Mesenchymal stem cell (in vitro differentiated cells and primary cell): Measurements from ENCODE around the gene MAT2B.

Experiments
- DNase-seq: peaks from one replicate; pipeline ENCODE4 v3.0.0-alpha.2; 2013
- H2AFZ ChIP-seq: one replicate; pipeline ENCODE4 v1.6.1; 2013; ENCODE audit warnings: low read depth, mild to moderate bottlenecking, control low read depth, inconsistent platforms, low read length, moderate library complexity
- H2AK5ac ChIP-seq: 2 replicates; pipeline ENCODE4 v1.6.1; 2013; ENCODE audit warnings: low read length, moderate library complexity, mild to moderate bottlenecking, inconsistent platforms; ENCODE audit not compliant: severe bottlenecking
- H2BK120ac ChIP-seq: one replicate; pipeline ENCODE4 v1.6.1; 2013; ENCODE audit warnings: low read depth, mild to moderate bottlenecking, inconsistent platforms, low read length, moderate library complexity
- H2BK12ac ChIP-seq, 2 experiments: one replicate each; pipeline ENCODE4 v1.6.1; 2013; ENCODE audit warnings: inconsistent platforms in 2 of 2, low read length in 2 of 2, mild to moderate bottlenecking in 2 of 2, moderate library complexity in 2 of 2, control low read depth in 1 of 2
- H2BK15ac ChIP-seq: one replicate; pipeline ENCODE4 v1.6.1; 2013; ENCODE audit warnings: mild to moderate bottlenecking, low read depth, inconsistent platforms; ENCODE audit not compliant: poor library complexity, severe bottlenecking
- H2BK5ac ChIP-seq: 2 replicates; pipeline ENCODE4 v1.6.1; 2013; ENCODE audit warnings: low read depth, mild to moderate bottlenecking, low read length, control low read depth, inconsistent platforms; ENCODE audit not compliant: poor library complexity, severe bottlenecking
- H3K14ac ChIP-seq, 2 experiments: one replicate each; pipeline ENCODE4 v1.6.1; 2013; ENCODE audit warnings: inconsistent platforms in 2 of 2, low read length in 2 of 2, control low read depth in 1 of 2, mild to moderate bottlenecking in 1 of 2, moderate library complexity in 1 of 2
- H3K18ac ChIP-seq, 2 experiments: one replicate each; pipeline ENCODE4 v1.6.1; 2013; ENCODE audit warnings: inconsistent platforms in 2 of 2, low read length in 2 of 2, control low read depth in 1 of 2, low read depth in 1 of 2, mild to moderate bottlenecking in 1 of 2
- H3K23ac ChIP-seq, 2 experiments: one replicate each; pipeline ENCODE4 v1.6.1; 2013; ENCODE audit warnings: inconsistent platforms in 2 of 2, low read length in 2 of 2, mild to moderate bottlenecking in 2 of 2, moderate library complexity in 2 of 2, control low read depth in 1 of 2
- H3K27ac ChIP-seq: 2 replicates; pipeline ENCODE4 v1.5.1; 2013; ENCODE audit warnings: mild to moderate bottlenecking, moderate library complexity, low read length, control low read depth, inconsistent platforms; ENCODE audit not compliant: poor library complexity, severe bottlenecking
- H3K27me3 ChIP-seq, 2 experiments: 2 replicates each; pipeline versions ENCODE4 v1.6.1 to v1.7.0; 2013; ENCODE audit warnings: low read length in 2 of 2, mild to moderate bottlenecking in 2 of 2, moderate library complexity in 2 of 2, control low read depth in 1 of 2, inconsistent platforms in 1 of 2; ENCODE audit not compliant: control insufficient read depth in 1 of 2, insufficient read depth in 1 of 2
- H3K36me3 ChIP-seq, 2 experiments: 2 replicates each; pipeline versions ENCODE4 v1.6.1 to v1.7.0; 2013; ENCODE audit warnings: low read length in 2 of 2, control low read depth in 1 of 2, inconsistent platforms in 1 of 2, low read depth in 1 of 2, mild to moderate bottlenecking in 1 of 2; ENCODE audit not compliant: insufficient read depth in 2 of 2, control insufficient read depth in 1 of 2
- H3K4ac ChIP-seq, 2 experiments: one replicate each; pipeline ENCODE4 v1.6.1; 2013; ENCODE audit warnings: inconsistent platforms in 2 of 2, low read length in 2 of 2, mild to moderate bottlenecking in 2 of 2, moderate library complexity in 2 of 2, control low read depth in 1 of 2, low read depth in 1 of 2
- H3K4me1 ChIP-seq: 2 replicates; pipeline ENCODE4 v1.6.1; 2013; ENCODE audit warnings: low read depth, low read length, control low read depth; ENCODE audit not compliant: control insufficient read depth, insufficient read depth
- H3K4me2 ChIP-seq: 2 replicates; pipeline ENCODE4 v1.6.1; 2013; ENCODE audit warnings: low read length, mild to moderate bottlenecking, inconsistent platforms; ENCODE audit not compliant: poor library complexity, severe bottlenecking
- H3K4me3 ChIP-seq, 2 experiments: 2 replicates each; pipeline versions ENCODE4 v1.5.1 to v1.7.0; 2013; ENCODE audit warnings: low read length in 2 of 2, mild to moderate bottlenecking in 2 of 2, control low read depth in 1 of 2, low read depth in 1 of 2; ENCODE audit not compliant: insufficient read depth in 1 of 2
- H3K79me1 ChIP-seq: replicated peaks from 2 replicates; pipeline ENCODE4 v1.6.1; 2013; ENCODE audit warnings: mild to moderate bottlenecking, control low read depth, low read length, inconsistent platforms; ENCODE audit not compliant: poor library complexity, severe bottlenecking
- H3K9ac ChIP-seq: 2 replicates; pipeline ENCODE4 v1.7.0; 2013; ENCODE audit warnings: mild to moderate bottlenecking, low read length, moderate library complexity
- H3K9me3 ChIP-seq: 2 replicates; pipeline ENCODE4 v1.7.0; 2013; ENCODE audit warnings: mild to moderate bottlenecking, low read length; ENCODE audit not compliant: control insufficient read depth
- H4K8ac ChIP-seq: one replicate; pipeline ENCODE4 v1.6.1; 2013; ENCODE audit warnings: inconsistent platforms, mild to moderate bottlenecking, low read length, moderate library complexity
- H4K91ac ChIP-seq: one replicate; pipeline ENCODE4 v1.6.1; 2013; ENCODE audit warnings: mild to moderate bottlenecking, low read length, inconsistent platforms
- WGBS: methylation state at CpG from one replicate; pipeline ENCODE4 v1.1.7; 2013; ENCODE audit warnings: mixed read lengths; 5-methylcytosine and 5-hydroxymethylcytosine counted together

MAT2B gene

GRCh38 chr5:163478982-163479271, 26.5 kb upstream of the MAT2B start:
- H3K23ac ChIP-seq = no peak overlapping the region
- H4K8ac ChIP-seq = no peak overlapping the region
- no peak overlapping the region for H3K14ac ChIP-seq
- H3K4me3 ChIP-seq = no peak overlapping the region
- WGBS = no CpG with 5 or more reads among the region's 1 CpG
- no peaks in the 10 kb centered on the region for H3K27me3 ChIP-seq
- no peak overlapping the region for H3K9ac ChIP-seq
- no peaks in the 10 kb centered on the region for H3K79me1 ChIP-seq
- no peak overlapping the region for H3K4me2 ChIP-seq
- H3K36me3 ChIP-seq = peaks cover 0 to 4% of the 10 kb centered on the region in 2 experiments
- no peak overlapping the region for H3K27ac ChIP-seq
- H2BK15ac ChIP-seq = no peak overlapping the region
- no peak overlapping the region for H2BK12ac ChIP-seq
- no peaks in the 10 kb centered on the region for H3K9me3 ChIP-seq
- H2AFZ ChIP-seq = no peak overlapping the region
- no peak overlapping the region for H3K18ac ChIP-seq
- no peak overlapping the region for H2AK5ac ChIP-seq
- H2BK5ac ChIP-seq = no peak overlapping the region
- H3K4me1 ChIP-seq = peaks cover 1% of the 10 kb centered on the region
- no peak overlapping the region for H3K4ac ChIP-seq
- H4K91ac ChIP-seq = no peak overlapping the region
- H2BK120ac ChIP-seq = no peak overlapping the region
- no peak for DNase-seq

DNA sequence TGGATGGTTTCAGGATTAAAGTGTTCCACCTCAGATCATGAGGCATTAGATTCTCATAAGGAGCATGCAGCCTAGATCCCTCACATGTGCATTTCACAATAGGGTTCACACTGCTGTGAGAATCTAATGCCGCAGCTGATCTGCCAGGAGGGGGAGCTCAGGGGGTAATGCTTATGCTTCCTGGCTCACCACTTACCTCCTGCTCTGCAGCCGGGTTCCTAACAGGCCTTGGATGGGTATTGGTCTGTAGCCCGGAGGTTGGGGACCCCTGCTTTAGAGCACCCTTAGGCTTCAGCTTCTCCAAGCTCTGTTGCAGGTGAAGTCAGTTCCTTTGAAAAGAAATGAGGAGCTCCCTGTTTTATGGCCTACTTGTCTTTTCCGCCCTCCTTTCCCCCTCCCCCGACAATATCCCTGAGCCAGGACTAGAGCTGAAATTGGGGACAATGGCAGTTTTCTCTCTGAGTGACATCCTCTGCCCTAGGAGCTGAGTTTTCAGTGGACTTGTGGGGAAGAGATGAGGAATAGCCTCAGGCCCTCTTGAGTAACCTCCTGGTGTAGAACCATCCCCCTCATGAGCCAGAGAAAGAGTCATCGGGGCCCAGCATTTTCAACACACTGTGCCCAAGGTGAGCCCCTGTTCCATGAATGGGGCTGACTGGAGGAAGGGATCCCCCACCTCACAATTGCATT, 16.2 kb upstream of the MAT2B start:
- Histone ChIP-seq H2AK5ac (no peak overlapping the region), H3K23ac (no peak overlapping the region), H4K8ac (no peak overlapping the region), H4K91ac (no peak overlapping the region), H3K18ac (no peak overlapping the region), H3K36me3 (no peaks in the 10 kb centered on the region), H3K9me3 (no peaks in the 10 kb centered on the region), H3K79me1 (peaks cover 9% of the 10 kb centered on the region), H2BK12ac (no peak overlapping the region), H3K9ac (no peak overlapping the region), H3K27ac (no peak overlapping the region), H2BK15ac (no peak overlapping the region), H3K4ac (no peak overlapping the region), H2AFZ (no peak overlapping the region), H3K14ac (no peak overlapping the region), H3K4me2 (no peak overlapping the region), H3K27me3 (no peaks in the 10 kb centered on the region), H3K4me1 (peaks cover 8% of the 10 kb centered on the region), H3K4me3 (no peak overlapping the region), H2BK120ac (no peak overlapping the region), H2BK5ac (no peak overlapping the region)
- WGBS = 81% methylated on average over 4 of the region's 6 CpGs
- DNase-seq = peak; percentile 43

DNA sequence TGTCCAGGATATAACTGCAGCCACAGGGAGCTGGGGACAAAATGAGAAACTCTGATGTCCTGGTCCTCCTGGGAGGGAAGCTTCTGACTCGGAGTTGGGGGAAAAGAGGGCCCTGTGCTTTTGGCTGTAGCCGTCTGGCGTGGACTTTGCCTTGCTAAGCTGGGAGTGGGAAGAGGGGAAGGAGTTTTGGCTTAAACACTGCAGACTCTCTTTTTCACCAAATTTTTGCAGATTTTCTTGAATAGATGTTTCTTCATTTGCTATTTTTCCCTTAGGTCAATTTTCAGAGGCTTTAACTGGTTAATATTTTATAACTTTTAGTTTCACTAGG, 15.7 kb upstream of the MAT2B start:
- H3K23ac ChIP-seq = no peak overlapping the region
- WGBS = 100% methylated on average over 1 of the region's 3 CpGs
- no peaks in the 10 kb centered on the region for H3K27me3 ChIP-seq
- no peak overlapping the region for H2BK15ac ChIP-seq
- no peaks in the 10 kb centered on the region for H3K9me3 ChIP-seq
- H3K27ac ChIP-seq = no peak overlapping the region
- no peak overlapping the region for H3K9ac ChIP-seq
- no peak overlapping the region for H2BK120ac ChIP-seq
- H3K36me3 ChIP-seq = no peaks in the 10 kb centered on the region
- no peak overlapping the region for H4K91ac ChIP-seq
- no peak overlapping the region for H3K4ac ChIP-seq
- H2BK5ac ChIP-seq = peak overlapping the region; percentile 9
- H2AFZ ChIP-seq = no peak overlapping the region
- DNase-seq = no peak
- H3K4me1 ChIP-seq = peaks cover 8% of the 10 kb centered on the region
- no peak overlapping the region for H3K14ac ChIP-seq
- no peak overlapping the region for H2BK12ac ChIP-seq
- H3K4me2 ChIP-seq = no peak overlapping the region
- peaks cover 9% of the 10 kb centered on the region for H3K79me1 ChIP-seq
- no peak overlapping the region for H3K4me3 ChIP-seq
- H4K8ac ChIP-seq = no peak overlapping the region
- H3K18ac ChIP-seq = no peak overlapping the region
- no peak overlapping the region for H2AK5ac ChIP-seq

- Histone ChIP-seq H3K4ac (no peak overlapping the region), H2BK5ac (no peak overlapping the region), H4K8ac (no peak overlapping the region), H3K4me1 (no peaks in the 10 kb centered on the region), H3K4me3 (no peak overlapping the region), H3K4me2 (no peak overlapping the region), H3K9ac (no peak overlapping the region), H3K36me3 (no peaks in the 10 kb centered on the region), H3K9me3 (no peaks in the 10 kb centered on the region), H3K14ac (no peak overlapping the region), H4K91ac (no peak overlapping the region), H3K27ac (no peak overlapping the region), H2BK120ac (no peak overlapping the region), H3K18ac (no peak overlapping the region), H2AK5ac (no peak overlapping the region), H2BK15ac (no peak overlapping the region), H3K79me1 (no peaks in the 10 kb centered on the region), H2AFZ (no peak overlapping the region), H3K27me3 (no peaks in the 10 kb centered on the region), H2BK12ac (no peak overlapping the region), H3K23ac (no peak overlapping the region)
- peak; percentile 27 for DNase-seq
- WGBS = 100% methylated on average over 1 of the region's 1 CpG
These were observed 9.1 kb upstream of the MAT2B start for GRCh38 chr5:163496286-163496685.
